GM12878 (cell line): Measurements from ENCODE around the gene DNAAF5. TPM values are rescaled to one million over a fixed set of nuclear protein-coding genes. Genes with fewer than 3 reads are reported as not detected.

ENCODE experiments used
- ATAC-seq: fragments of 200-7000 bp; cut with Tn5 transposase; 3 replicates; pipeline ENCODE4 v1.9.1; 2020; ENCODE audit warnings: mild to moderate bottlenecking, moderate library complexity
- BruUV-seq: library from RNA; stranded (reverse); fragments of 400-500 nt; replicated peaks from 2 replicates; lab custom pipeline; 2021; lab: Mats Ljungman, UMichigan
- CTCF ChIA-PET: fragments of 300-600 bp; sonication (Branson Sonifier 250); formaldehyde crosslinking; extraction: SDS; loops from one replicate; lab custom pipeline; 2021; ENCODE audit warnings: inconsistent platforms; lab: Yijun Ruan, JAX
- POLR2A ChIA-PET: fragments of 350-600 bp; formaldehyde crosslinking; extraction: SDS; loops from one replicate; lab custom pipeline; 2021; ENCODE audit warnings: inconsistent platforms; lab: Charles Lee
- RAD21 ChIA-PET: fragments of 300-600 bp; sonication (Branson Sonifier 250); formaldehyde crosslinking; loops from one replicate; lab custom pipeline; 2023; ENCODE audit warnings: antibody characterized with exemption; ENCODE audit not compliant: unreplicated experiment; lab: Charles Lee
- SMC1A ChIA-PET: fragments of 300-600 bp; sonication (Branson Sonifier 250); formaldehyde crosslinking; loops from one replicate; lab custom pipeline; 2023; ENCODE audit not compliant: unreplicated experiment, uncharacterized antibody; lab: Charles Lee
- DNase-seq: peaks from one replicate; pipeline ENCODE4 v3.0.0-alpha.2; 2011; ENCODE audit warnings: low read depth, low spot score
- FAIRE-seq: peaks from 3 replicates; lab custom pipeline; 2011; peaks lifted over from hg19 to GRCh38; lab: Jason Lieb, UNC
- H2AFZ ChIP-seq: 2 replicates; pipeline ENCODE4 v1.6.0; 2011; ENCODE audit warnings: low read depth, low read length, control low read depth; ENCODE audit not compliant: control insufficient read depth
- H3K27ac ChIP-seq: 2 replicates; pipeline ENCODE4 v1.5.1; 2011; ENCODE audit warnings: control low read depth; ENCODE audit not compliant: control insufficient read depth, insufficient read depth
- H3K27me3 ChIP-seq, 2 experiments: replicated peaks in 1 of 2; 2 replicates each; pipeline versions ENCODE4 v1.6.0 to v1.6.1; 2011; ENCODE audit warnings: low read length in 1 of 2; ENCODE audit not compliant: control insufficient read depth in 2 of 2, insufficient read depth in 2 of 2
- H3K36me3 ChIP-seq, 2 experiments: 2 replicates each; pipeline ENCODE4 v1.5.1; 2011; ENCODE audit warnings: low read length in 1 of 2; ENCODE audit not compliant: control insufficient read depth in 2 of 2, insufficient read depth in 2 of 2
- H3K4me1 ChIP-seq: 2 replicates; pipeline ENCODE4 v1.6.1; 2011; ENCODE audit warnings: mild to moderate bottlenecking, low read length, moderate library complexity, mixed read lengths; ENCODE audit not compliant: control insufficient read depth, insufficient read depth
- H3K4me2 ChIP-seq: 2 replicates; pipeline ENCODE4 v1.6.0; 2011; ENCODE audit warnings: control low read depth; ENCODE audit not compliant: control insufficient read depth, insufficient read depth
- H3K4me3 ChIP-seq: fragments of 200-600 bp; sonication (generic); 2 replicates; pipeline ENCODE4 v1.5.1; 2016
- H3K79me2 ChIP-seq: 2 replicates; pipeline ENCODE4 v1.6.0; 2011; ENCODE audit warnings: low read length; ENCODE audit not compliant: control insufficient read depth, insufficient read depth
- H3K9ac ChIP-seq: 2 replicates; pipeline ENCODE4 v1.8.0; 2011; ENCODE audit warnings: low read length, control low read depth, mixed read lengths; ENCODE audit not compliant: control insufficient read depth, insufficient read depth
- H3K9me3 ChIP-seq: replicated peaks from 3 replicates; pipeline ENCODE4 v1.5.1; 2011; ENCODE audit warnings: mild to moderate bottlenecking, low read length; ENCODE audit not compliant: control insufficient read depth, insufficient read depth
- H4K20me1 ChIP-seq: 2 replicates; pipeline ENCODE4 v1.6.0; 2011; ENCODE audit not compliant: control insufficient read depth, insufficient read depth
- ATF7 ChIP-seq: fragments of 450-650 bp; IDR thresholded peaks from 2 replicates; pipeline ENCODE4 v1.6.1; 2016; ENCODE audit warnings: low read depth, mild to moderate bottlenecking
- CEBPZ ChIP-seq: fragments of 150-350 bp; IDR thresholded peaks from 2 replicates; pipeline ENCODE4 v1.6.1; 2016; ENCODE audit warnings: low read depth, low read length
- CHD2 ChIP-seq: IDR thresholded peaks from 2 replicates; pipeline ENCODE4 v1.6.1; 2011; ENCODE audit warnings: low read depth, low read length, improper control_type of control experiment, borderline replicate concordance
- CREB1 ChIP-seq: IDR thresholded peaks from 2 replicates; pipeline ENCODE4 v1.6.1; 2012; ENCODE audit warnings: low read depth, mild to moderate bottlenecking, inconsistent platforms
- HSF1 ChIP-seq: fragments of 150-350 bp; IDR thresholded peaks from 2 replicates; pipeline ENCODE4 v1.6.1; 2014; ENCODE audit warnings: mild to moderate bottlenecking, low read depth, low read length
- POLR2AphosphoS2 ChIP-seq: IDR thresholded peaks from 2 replicates; pipeline ENCODE4 v1.6.1; 2011; ENCODE audit warnings: low read depth, mild to moderate bottlenecking, low read length, improper control_type of control experiment, moderate library complexity
- PRDM15 ChIP-seq: fragments of 450-650 bp; formaldehyde crosslinking; IDR thresholded peaks from 2 replicates; pipeline ENCODE4 v1.4.0; 2020; ENCODE audit warnings: mild to moderate bottlenecking, moderate library complexity
- SUPT20H ChIP-seq: IDR thresholded peaks from 2 replicates; pipeline ENCODE4 v1.6.1; 2011; ENCODE audit warnings: low read depth, mild to moderate bottlenecking, low read length, moderate library complexity, borderline replicate concordance; ENCODE audit not compliant: control insufficient read depth
- ZNF384 ChIP-seq: IDR thresholded peaks from 2 replicates; pipeline ENCODE4 v1.6.1; 2012; ENCODE audit warnings: low read depth, mild to moderate bottlenecking, low read length, improper control_type of control experiment, borderline replicate concordance
- WGBS: methylation state at CpG from one replicate; pipeline ENCODE4 v1.1.6; 2016; ENCODE audit warnings: low lambda C conversion rate; ENCODE audit not compliant: insufficient replicate concordance, insufficient coverage; ENCODE audit errors: missing lambda C conversion rate; 5-methylcytosine and 5-hydroxymethylcytosine counted together
- in situ Hi-C: fragments of 300-500 bp; cut with MboI; formaldehyde crosslinking; loops from 9 replicates; pipeline ENCODE4 v1.14.3; 2018; ENCODE audit warnings: mixed read lengths
- intact Hi-C: fragments of 100-400 bp; cut with micrococcal nuclease; formaldehyde crosslinking; loops from one replicate; pipeline ENCODE4 v1.14.2; 2022; ENCODE audit not compliant: unreplicated experiment
- polyA plus RNA-seq, 11 experiments: library from polyadenylated mRNA; depleted of rRNA in 4 of 11; unstranded in 6 of 11; stranded (reverse) in 5 of 11; fragments of >200 nt; fragmentation: Nextera tagmentation in 4 of 11; fragmentation: Illumina TruSeq in 1 of 11; extraction: Ambion mirVana in 4 of 11; extraction: Trizol in 1 of 11; gene quantifications; 1 replicate in 1 of 11; 2 replicates in 10 of 11; pipeline versions ENCODE4 v1.2.1 to v1.2.3, GENCODE V29; 2011 to 2016; ENCODE audit warnings: inconsistent platforms in 2 of 11, missing spikeins in 2 of 11, low read depth in 1 of 11
- total RNA-seq, 4 experiments: library from RNA; depleted of rRNA in 3 of 4; stranded (reverse); fragments of >200 nt in 3 of 4; fragmentation: Illumina TruSeq in 1 of 4; extraction: Trizol in 1 of 4; gene quantifications; 2 replicates each; pipeline versions ENCODE4 v1.2.1 to v1.2.3, GENCODE V29; 2013 to 2021

The DNAAF5 gene
- total and polyA plus RNA-seq, 10 of the 15 experiments (the other 5 are each of a cell fraction or from before 2014, with no cell fraction given), result 1.8 to 38.3 (median 9.2) TPM

- SMC1A ChIA-PET, result no interaction called here
- RAD21 ChIA-PET, result no interaction called here
- Histone ChIP-seq H3K9ac (no peak overlapping the region), H3K27ac (no peak overlapping the region), H2AFZ (no peak overlapping the region), H4K20me1 (no peaks in the 10 kb centered on the region), H3K4me2 (no peak overlapping the region), H3K79me2 (peaks cover 66% of the 10 kb centered on the region), H3K4me3 (no peak overlapping the region), H3K9me3 (no peaks in the 10 kb centered on the region), H3K4me1 (peaks cover 8% of the 10 kb centered on the region), H3K36me3 (peaks cover 3 to 11% of the 10 kb centered on the region in 2 experiments), H3K27me3 (no peaks in the 10 kb centered on the region)
- ATAC-seq, result no peak
- FAIRE-seq, result no peak
- TF ChIP-seq CREB1 (no peak), HSF1 (no peak), POLR2AphosphoS2 (no peak), CEBPZ (no peak), SUPT20H (no peak), CHD2 (no peak), ATF7 (no peak), ZNF384 (no peak), PRDM15 (CRISPR knock-in tag) (no peak)
- over 99% methylated on average over 6 of the region's 8 CpGs for WGBS
- no peak for DNase-seq
- POLR2A ChIA-PET, result no interaction called here
- intact Hi-C loops (no loop called here), in situ Hi-C loops (no loop called here)
- no TSS peak for BruUV-seq
- CTCF ChIA-PET, result no interaction called here
Measured at GRCh38 chr7:823649-824048, 97.2 kb downstream of the DNAAF5 start.
